ENCODE measurements around the gene PACS2. TPM values are rescaled to one million over a fixed set of nuclear protein-coding genes. Genes with fewer than 3 reads are reported as not detected.

PACS2 gene
- total RNA-seq, 1 donor from 2014 or later: 105 TPM

GRCh38 chr14:105420974-105421674 is 106.6 kb downstream of the PACS2 start:
- no peak for DNase-seq (ENCODE audit: low spot score)

- DNase-seq (ENCODE audit: low spot score): no peak
Observed at GRCh38 chr14:105421723-105422615, 107.4 kb downstream of the PACS2 start.

GRCh38 chr14:105422695-105423487 is 108.3 kb downstream of the PACS2 start:
- DNase-seq (ENCODE audit: low spot score): no peak

- DNase-seq (ENCODE audit: low spot score): no peak
Observed at GRCh38 chr14:105423488-105424195, 109.1 kb downstream of the PACS2 start.

- DNase-seq (ENCODE audit: low spot score): no peak
Observed at GRCh38 chr14:105424861-105425260, 110.3 kb downstream of the PACS2 start.

GRCh38 chr14:105425823-105426247 is 111.3 kb downstream of the PACS2 start:
- DNase-seq (ENCODE audit: low spot score): no peak

GRCh38 chr14:105426416-105427130 is 112.0 kb downstream of the PACS2 start:
- DNase-seq (ENCODE audit: low spot score): no peak

- DNase-seq (ENCODE audit: low spot score): no peak
Observed at GRCh38 chr14:105427412-105427811, 112.9 kb downstream of the PACS2 start.

GRCh38 chr14:105427936-105428485 is 113.5 kb downstream of the PACS2 start:
- DNase-seq (ENCODE audit: low spot score): no peak

GRCh38 chr14:105430042-105430441 is 115.5 kb downstream of the PACS2 start:
- DNase-seq (ENCODE audit: low spot score): no peak

- DNase-seq (ENCODE audit: low spot score): no peak
Observed at GRCh38 chr14:105430565-105430964, 116.0 kb downstream of the PACS2 start.

GRCh38 chr14:105431256-105431655 is 116.7 kb downstream of the PACS2 start:
- no peak for DNase-seq (ENCODE audit: low spot score)

- DNase-seq (ENCODE audit: low spot score): no peak
Observed at GRCh38 chr14:105432657-105433056, 118.1 kb downstream of the PACS2 start.

GRCh38 chr14:105433161-105433605 is 118.6 kb downstream of the PACS2 start:
- DNase-seq (ENCODE audit: low spot score): no peak

- DNase-seq (ENCODE audit: low spot score): no peak
Observed at GRCh38 chr14:105436402-105436801, 121.9 kb downstream of the PACS2 start.

GRCh38 chr14:105436891-105437722 is 122.6 kb downstream of the PACS2 start:
- no peak for DNase-seq (ENCODE audit: low spot score)

- no peak for DNase-seq (ENCODE audit: low spot score)
Observed at GRCh38 chr14:105437723-105438500, 123.4 kb downstream of the PACS2 start.

- no peak for DNase-seq (ENCODE audit: low spot score)
Observed at GRCh38 chr14:105439179-105439578, 124.6 kb downstream of the PACS2 start.
